Heart right ventricle (tissue), 16 donors: ENCODE results near the gene CLRN1. TPM values are rescaled to one million over a fixed set of nuclear protein-coding genes. Genes with fewer than 3 reads are reported as not detected.
A peak's percentile ranks its signal among the peaks of the same experiment; 100 is the strongest.

Experiments used
- ATAC-seq, 8 donors: fragments of 200-7000 bp; cut with Tn5 transposase; one replicate each; pipeline ENCODE4 v1.9.1; 2020; ENCODE audit warnings: mild to moderate bottlenecking in 8 of 8, moderate library complexity in 8 of 8, moderate number of reproducible peaks in 1 of 8
- DNase-seq, 2 donors: peaks; one replicate each; pipeline ENCODE4 v3.0.0-alpha.2; 2020
- H3K27ac ChIP-seq, 10 donors: fragments of 200-600 bp; sonication (generic) in 2 of 10; one replicate each; pipeline versions ENCODE4 v1.5.0 to v1.8.0; 2020 to 2022; ENCODE audit warnings: mild to moderate bottlenecking in 3 of 10
- H3K27me3 ChIP-seq, 7 donors: fragments of 200-600 bp; one replicate each; pipeline ENCODE4 v1.8.0; 2021 to 2022; ENCODE audit warnings: mild to moderate bottlenecking in 2 of 7
- H3K36me3 ChIP-seq, 9 donors: fragments of 200-600 bp; sonication (generic) in 1 of 9; one replicate each; pipeline versions ENCODE4 v1.5.0 to v1.8.0; 2020 to 2022; ENCODE audit warnings: mild to moderate bottlenecking in 2 of 9
- H3K4me1 ChIP-seq, 9 donors: fragments of 200-600 bp; sonication (generic) in 1 of 9; one replicate each; pipeline versions ENCODE4 v1.5.0 to v1.8.0; 2020 to 2022; ENCODE audit warnings: mild to moderate bottlenecking in 4 of 9
- H3K4me3 ChIP-seq, 10 donors: fragments of 200-600 bp; sonication (generic) in 2 of 10; one replicate each; pipeline versions ENCODE4 v1.5.0 to v1.8.0; 2020 to 2022; ENCODE audit warnings: mild to moderate bottlenecking in 7 of 10, moderate library complexity in 2 of 10
- H3K9me3 ChIP-seq, 11 donors: fragments of 200-600 bp in 10 of 11; sonication (generic) in 2 of 11; one replicate each; pipeline versions ENCODE4 v1.5.0 to v1.8.0; 2013 to 2022; ENCODE audit warnings: mild to moderate bottlenecking in 2 of 11, control low read depth in 1 of 11, moderate library complexity in 1 of 11
- whole genome bisulfite sequencing, 2 donors: extraction: QIAGEN DNeasy Blood & Tissue Kit; methylation state at CpG; one replicate each; pipeline ENCODE4 v1.1.7; 2013; ENCODE audit warnings: inconsistent platforms in 1 of 2; 5-methylcytosine and 5-hydroxymethylcytosine counted together
- intact Hi-C, 10 donors: fragments of 100-400 bp; cut with DNase I; formaldehyde crosslinking; loops; one replicate each; pipeline versions ENCODE4 v1.11.1 to v1.14.2; 2022
- polyA plus RNA-seq, 2 donors: library from polyadenylated mRNA; stranded (reverse); fragments of 200-250 nt; gene quantifications; one replicate each; pipeline ENCODE4 v1.2.3, GENCODE V29; 2013
- total RNA-seq, 10 donors: library from RNA; stranded (reverse); fragmentation: NEBNext Ultra II Directional in 3 of 10; extraction: Animal tissue kit (Norgen Biotek cat#: 25700) in 3 of 10; gene quantifications; one replicate each; pipeline versions ENCODE4 v1.2.1 to v1.2.4, GENCODE V29; 2021 to 2023
- TF ChIP-seq, protein P1 (sequence below), 9 donors: fragments of 200-600 bp; sonication (generic) in 2 of 9; IDR thresholded peaks; one replicate each; pipeline versions ENCODE4 v1.5.0 to v1.8.0; 2021 to 2022; ENCODE audit warnings: antibody characterized with exemption in 9 of 9, mild to moderate bottlenecking in 5 of 9, moderate library complexity in 1 of 9
- donor health status: Arrhythmogenic right ventricular cardiomyopathy.
- donor health status: ischemic (EF 13 %, LVEDD 7.1; RV severe dilation, severe dysfunction).
- donor health status: healthy with polysubstance abuse.
- donor health status: DM: no; HTN: yes; CAD: no.
- donor health status: DM: no; HTN: no; CAD: no.
- donor health status: ischemic (EF 25% LVEDD 6.9; RV normal size, moderate dysfunction).
- donor health status: ischemic (EF 25% LVEDD 5.7; RV mildly dilated, moderate dysfunction).
- donor health status: healthy.
- donor health status: DM: yes; HTN: yes; CAD: no.
- donor health status: Ischemic cardiomyopathy.
- donor health status: ischemic (EF 35%, LVEDD 5.7; RV mildly dilated, moderate dysfunction).
- donor health status: nonischemic (EF 11% LVEDD 7.7; RV severe dilation, severe dysfunction).
- donor health status: DM: yes; HTN: yes; CAD: no.
- donor health status: PGD.
- donor health status: ischemic (EF 29% LVEDD 5.4; RV normal size, mild dysfunction).
- donor health status: nonischemic (EF 23%, LVEDD 6.1; RV moderate dilation, normal function).

CLRN1 gene
- total and polyA plus RNA-seq, 12 donors, result not detected

GRCh38 chr3:150928234-150928633 is 44.3 kb downstream of the CLRN1 start:
- Histone ChIP-seq H3K4me1 (peaks cover 0 to 8% (median 0%) of the 10 kb centered on the region in 9 donors), H3K36me3 (no peaks in the 10 kb centered on the region), H3K27ac (no peak overlapping the region), H3K9me3 (no peaks in the 10 kb centered on the region), H3K27me3 (peaks cover 0 to 4% (median 0%) of the 10 kb centered on the region in 7 donors), H3K4me3 (no peak overlapping the region)
- 81 to 85% methylated on average over 1 of the region's 1 CpG for WGBS, 2 donors
- TF ChIP-seq, protein P1, sequence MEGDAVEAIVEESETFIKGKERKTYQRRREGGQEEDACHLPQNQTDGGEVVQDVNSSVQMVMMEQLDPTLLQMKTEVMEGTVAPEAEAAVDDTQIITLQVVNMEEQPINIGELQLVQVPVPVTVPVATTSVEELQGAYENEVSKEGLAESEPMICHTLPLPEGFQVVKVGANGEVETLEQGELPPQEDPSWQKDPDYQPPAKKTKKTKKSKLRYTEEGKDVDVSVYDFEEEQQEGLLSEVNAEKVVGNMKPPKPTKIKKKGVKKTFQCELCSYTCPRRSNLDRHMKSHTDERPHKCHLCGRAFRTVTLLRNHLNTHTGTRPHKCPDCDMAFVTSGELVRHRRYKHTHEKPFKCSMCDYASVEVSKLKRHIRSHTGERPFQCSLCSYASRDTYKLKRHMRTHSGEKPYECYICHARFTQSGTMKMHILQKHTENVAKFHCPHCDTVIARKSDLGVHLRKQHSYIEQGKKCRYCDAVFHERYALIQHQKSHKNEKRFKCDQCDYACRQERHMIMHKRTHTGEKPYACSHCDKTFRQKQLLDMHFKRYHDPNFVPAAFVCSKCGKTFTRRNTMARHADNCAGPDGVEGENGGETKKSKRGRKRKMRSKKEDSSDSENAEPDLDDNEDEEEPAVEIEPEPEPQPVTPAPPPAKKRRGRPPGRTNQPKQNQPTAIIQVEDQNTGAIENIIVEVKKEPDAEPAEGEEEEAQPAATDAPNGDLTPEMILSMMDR (IDR thresholded peaks at IDR 0.05), result no peak
- no peak for ATAC-seq
- intact Hi-C loops, result loop anchor here in 4 of 10 donors (5.0 to 10.0 kb wide), 2 partner anchors 217 to 219 kb away; no protein-coding TSS in a partner anchor
- no peak for DNase-seq

DNA sequence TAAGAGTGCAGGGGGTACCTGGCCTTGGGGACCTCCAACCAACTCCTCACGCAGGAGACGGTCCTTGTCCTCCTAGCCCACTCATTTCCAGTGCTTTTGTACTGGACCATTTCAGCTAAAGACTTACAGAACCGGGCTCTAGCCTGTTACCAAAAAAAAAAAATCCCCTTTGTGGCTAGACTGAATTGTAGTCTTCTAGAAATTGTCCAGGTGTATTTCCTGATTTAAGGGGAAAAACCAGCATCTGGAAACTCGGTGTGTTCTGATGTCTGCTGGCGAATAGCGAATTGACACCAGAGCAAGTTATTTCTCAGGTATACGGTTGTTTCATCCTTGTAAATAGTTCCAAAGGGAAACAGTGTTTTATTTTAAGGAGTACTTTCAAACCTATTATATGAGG is 46.2 kb downstream of the CLRN1 start:
- H3K27me3 ChIP-seq, result peaks cover 0 to 4% (median 0%) of the 10 kb centered on the region in 7 donors
- H3K9me3 ChIP-seq, result no peaks in the 10 kb centered on the region
- H3K36me3 ChIP-seq, result no peaks in the 10 kb centered on the region
- 83 to 84% methylated on average over 7 of the region's 7 CpGs for WGBS, 2 donors
- H3K4me3 ChIP-seq, result peak overlapping the region in 1 of 10 donors; percentile 34
- H3K27ac ChIP-seq, result no peak overlapping the region
- peaks cover 0 to 8% (median 0%) of the 10 kb centered on the region in 9 donors for H3K4me1 ChIP-seq
- DNase-seq (no peak), ATAC-seq (no peak)
- intact Hi-C loops, result loop anchor here in 4 of 10 donors (5.0 to 10.0 kb wide), 2 partner anchors 218 to 221 kb away; no protein-coding TSS in a partner anchor
- TF ChIP-seq, protein P1 (IDR thresholded peaks at IDR 0.05), result no peak

- Histone ChIP-seq H3K9me3 (no peaks in the 10 kb centered on the region), H3K27me3 (peaks cover 0 to 4% (median 0%) of the 10 kb centered on the region in 7 donors), H3K4me3 (peak overlapping the region in 5 of 10 donors; percentile 22 to 34 (median 28)), H3K4me1 (peaks cover 0 to 8% (median 0%) of the 10 kb centered on the region in 9 donors), H3K36me3 (no peaks in the 10 kb centered on the region), H3K27ac (no peak overlapping the region)
- WGBS, 2 donors, result 12 to 13% methylated on average over 14 of the region's 14 CpGs
- TF ChIP-seq, protein P1 (IDR thresholded peaks at IDR 0.05), result peak in 8 of 9 donors; percentile 22 to 63 (median 56)
- intact Hi-C loops, result loop anchor here in 6 of 10 donors (2.0 to 10.0 kb wide), 3 partner anchors 219 to 222 kb away; no protein-coding TSS in a partner anchor
- ATAC-seq (peak in 5 of 8 donors; percentile 55 to 80 (median 74)), DNase-seq (peak; percentile 19 to 34)
Measured at GRCh38 chr3:150925751-150926201, 46.8 kb downstream of the CLRN1 start.

- intact Hi-C loops, result loop anchor here in 3 of 10 donors (5.0 to 10.0 kb wide), 2 partner anchors 222 to 225 kb away; no protein-coding TSS in a partner anchor
- Histone ChIP-seq H3K36me3 (no peaks in the 10 kb centered on the region), H3K4me3 (no peak overlapping the region), H3K9me3 (no peaks in the 10 kb centered on the region), H3K27me3 (peaks cover 0 to 10% (median 0%) of the 10 kb centered on the region in 7 donors), H3K4me1 (peaks cover 0 to 8% (median 0%) of the 10 kb centered on the region in 9 donors), H3K27ac (no peak overlapping the region)
- WGBS, 2 donors, result 67 to 73% methylated on average over 10 of the region's 10 CpGs
- TF ChIP-seq, protein P1 (IDR thresholded peaks at IDR 0.05), result no peak
- ATAC-seq, result no peak
- DNase-seq, result no peak
Measured at GRCh38 chr3:150922611-150923010, 49.9 kb downstream of the CLRN1 start.
